COLO668 (cell line): ENCODE measurements around the gene PLCL2.

Source experiments
- DNase-seq: peaks from one replicate; lab custom pipeline; 2025; ENCODE audit not compliant: unreplicated experiment; lab: John Stamatoyannopoulos, UW

Gene PLCL2

GRCh38 chr3:16865335-16865734, 19.4 kb upstream of the PLCL2 start:
- DNase-seq: no peak

- no peak for DNase-seq
Observed at GRCh38 chr3:16866571-16866970, 18.2 kb upstream of the PLCL2 start.

GRCh38 chr3:16868513-16868912, 16.2 kb upstream of the PLCL2 start:
- DNase-seq: no peak

GRCh38 chr3:16869261-16870005, 15.3 kb upstream of the PLCL2 start:
- DNase-seq: no peak

GRCh38 chr3:16871915-16872842, 12.6 kb upstream of the PLCL2 start:
- DNase-seq: no peak

GRCh38 chr3:16873872-16874271, 10.9 kb upstream of the PLCL2 start:
- DNase-seq: no peak

- no peak for DNase-seq
Observed at GRCh38 chr3:16875876-16876550, 8.7 kb upstream of the PLCL2 start.

DNA sequence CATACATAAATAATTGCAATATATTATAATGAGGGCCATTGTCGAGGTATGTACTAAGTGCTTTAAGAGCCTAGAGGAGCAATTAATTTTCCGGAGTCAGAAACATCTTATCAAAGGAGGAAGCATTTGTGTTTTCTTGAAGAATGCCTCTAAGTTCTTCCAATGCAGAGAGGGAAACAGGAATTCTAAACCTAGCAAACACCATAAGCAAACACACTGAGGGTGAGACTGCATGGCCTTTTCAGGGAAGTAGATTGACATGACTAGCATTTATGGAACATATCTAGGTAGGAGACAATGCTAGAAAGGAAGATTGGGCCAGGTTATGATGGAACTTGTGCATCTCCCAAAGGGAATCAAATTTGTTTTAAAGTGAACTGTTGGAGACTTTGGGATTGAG, 7.2 kb upstream of the PLCL2 start:
- DNase-seq: no peak

- DNase-seq: no peak
Observed at GRCh38 chr3:16877911-16878310, 6.8 kb upstream of the PLCL2 start.

DNA sequence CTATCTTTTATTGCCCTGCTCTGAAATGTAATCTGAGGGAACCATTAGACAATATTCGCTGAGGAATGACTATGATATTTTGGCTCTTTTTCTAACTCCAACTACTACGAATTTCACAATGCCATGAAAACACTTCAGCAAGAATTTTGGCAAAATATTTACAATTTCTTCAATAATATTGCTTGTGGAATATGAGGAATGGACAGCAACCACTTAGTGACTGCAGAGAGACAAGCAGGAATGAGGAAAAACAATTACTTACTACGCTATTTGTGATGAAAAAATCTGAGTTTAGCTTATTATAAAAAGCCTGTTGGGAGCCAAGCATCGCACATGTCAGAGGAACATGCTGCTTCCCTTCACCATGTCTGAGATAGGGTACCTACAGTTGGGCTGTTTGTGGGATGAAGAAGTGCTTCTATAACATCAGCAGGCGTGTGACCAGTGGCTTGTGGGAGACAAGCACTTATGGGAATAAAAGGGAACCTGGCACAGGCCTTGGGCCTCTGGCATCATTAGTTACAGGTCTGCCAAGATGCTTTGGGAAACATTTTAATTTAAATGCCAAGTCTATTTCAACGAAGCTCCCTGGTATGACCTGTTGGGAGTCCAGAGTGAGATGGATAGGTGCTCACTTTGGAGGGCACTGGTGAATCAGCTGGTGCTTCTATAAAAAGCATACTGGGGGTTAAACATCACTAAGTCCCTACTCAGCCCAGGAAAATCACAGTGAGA, 2.7 kb upstream of the PLCL2 start:
- DNase-seq: no peak

DNA sequence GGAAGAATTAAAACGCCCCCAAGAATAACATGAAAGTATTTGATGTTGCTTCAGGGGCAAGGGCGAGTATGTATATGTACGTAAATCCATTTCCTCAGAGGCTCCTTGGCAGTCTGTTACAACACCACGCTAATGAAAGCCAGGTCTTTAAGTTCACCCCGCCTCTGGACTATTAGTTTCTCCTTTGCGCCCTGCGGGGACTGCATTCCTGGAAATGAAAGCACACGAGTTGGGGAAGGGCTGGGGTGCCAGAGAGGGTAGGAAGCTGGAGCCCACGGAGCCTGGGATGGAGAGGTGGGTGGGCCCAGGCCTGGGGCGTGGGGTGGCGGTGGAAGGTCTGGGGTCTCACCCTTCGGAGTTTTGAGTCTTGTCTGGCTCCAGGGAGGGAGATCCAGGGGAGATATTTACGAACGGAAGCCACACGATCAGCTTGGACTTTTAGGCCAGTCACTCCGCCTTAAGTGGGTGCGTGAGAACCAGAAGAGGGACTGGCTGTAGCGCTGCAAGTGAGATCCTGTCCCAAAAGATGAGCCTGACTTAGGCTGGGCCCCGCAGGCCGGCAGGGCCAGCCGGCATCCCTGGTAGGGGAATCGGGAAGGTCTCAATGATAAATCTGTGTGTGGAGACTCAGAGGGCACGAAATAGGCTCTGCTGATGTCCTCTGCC, 1.6 kb upstream of the PLCL2 start:
- no peak for DNase-seq

GRCh38 chr3:16883723-16884083, 1.1 kb upstream of the PLCL2 start:
- no peak for DNase-seq

DNA sequence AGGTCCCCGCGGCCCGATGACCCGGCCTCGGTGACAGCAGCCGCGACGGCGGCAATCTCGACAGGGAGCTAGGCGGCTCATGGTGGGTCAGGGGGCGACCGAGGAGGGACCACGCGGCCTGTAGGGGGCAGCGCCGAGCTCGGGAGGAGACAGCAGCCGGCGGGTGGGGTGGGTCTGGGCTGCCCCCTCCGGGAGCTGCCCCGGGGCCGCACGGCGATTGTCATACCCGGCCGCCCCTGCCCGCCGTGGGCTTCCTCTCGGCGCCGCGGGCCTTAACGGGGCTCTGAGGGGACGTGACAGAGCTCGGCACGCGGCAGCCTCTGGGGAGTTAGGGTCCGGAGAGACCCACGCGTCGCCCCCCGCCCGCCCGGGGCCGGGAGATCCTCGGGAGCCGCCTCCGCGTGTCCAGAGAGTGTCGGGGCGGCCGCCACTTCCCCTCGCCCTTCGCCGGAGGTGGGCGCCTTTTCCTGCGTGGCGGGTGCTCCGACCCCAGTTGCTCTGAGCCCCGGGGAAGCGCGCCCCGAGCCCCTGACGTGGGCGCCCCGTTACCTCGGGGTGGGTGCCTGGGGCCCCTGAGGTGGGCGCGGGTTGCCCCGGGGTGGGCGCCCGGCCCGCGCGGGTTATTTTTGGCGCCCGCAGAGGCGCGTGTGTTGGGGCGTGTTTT, 539 bp upstream of the PLCL2 start:
- no peak for DNase-seq

DNA sequence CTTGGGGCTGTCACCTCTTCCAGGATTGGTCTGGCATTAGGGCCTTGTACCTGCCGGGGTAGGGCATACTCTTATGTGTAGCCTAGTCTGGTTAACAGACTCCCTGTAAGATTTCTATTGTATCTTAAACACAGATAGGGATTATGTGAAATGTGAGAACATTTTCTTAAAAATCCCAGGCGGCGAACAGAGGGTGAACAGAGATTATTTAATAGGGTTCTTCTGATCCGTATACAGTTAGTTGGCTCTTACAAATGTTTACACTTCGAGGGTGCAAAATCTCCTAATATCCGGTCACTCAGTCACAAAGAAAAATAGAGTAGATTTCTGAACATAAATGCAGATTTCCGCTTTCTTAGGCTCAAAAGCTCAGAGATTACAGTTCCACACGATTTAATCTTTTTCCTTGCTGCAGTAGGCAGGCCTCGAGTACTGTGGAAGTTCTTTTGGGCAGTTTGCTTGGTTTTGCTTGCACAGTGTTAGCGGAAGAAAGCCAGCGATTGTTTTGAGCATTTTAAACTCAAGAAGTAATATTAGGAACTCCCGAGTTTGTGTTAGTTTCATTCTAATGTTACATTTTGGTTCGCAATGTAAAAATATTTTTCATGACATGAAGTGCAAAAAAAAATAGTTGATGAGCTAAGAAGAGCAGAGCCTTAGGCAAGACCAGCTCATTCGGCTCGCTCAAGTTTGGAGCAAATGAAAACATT, 993 bp downstream of the PLCL2 start:
- DNase-seq: no peak

GRCh38 chr3:16886303-16886683, 1.5 kb downstream of the PLCL2 start:
- DNase-seq: no peak

GRCh38 chr3:16887130-16887529, 2.4 kb downstream of the PLCL2 start:
- DNase-seq: no peak

DNA sequence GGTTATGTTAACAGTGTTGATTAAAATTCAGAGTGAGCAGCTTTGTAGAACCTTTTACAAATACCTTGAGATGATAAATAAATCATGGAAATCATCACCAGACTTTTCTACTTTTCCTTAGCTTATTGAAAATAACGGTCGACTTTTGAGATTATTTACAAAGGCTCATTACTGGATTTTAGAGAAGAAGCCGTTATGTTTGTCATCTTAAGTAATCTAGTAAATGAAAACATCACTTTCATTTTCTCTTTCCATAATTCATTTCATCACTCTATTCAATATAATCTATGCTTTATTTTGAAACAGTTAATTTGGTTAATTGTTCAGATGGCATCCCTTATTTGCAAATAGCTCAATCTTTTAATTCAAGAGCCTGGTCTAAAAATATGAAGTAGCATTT, 3.6 kb downstream of the PLCL2 start:
- DNase-seq: no peak

- no peak for DNase-seq
Observed at GRCh38 chr3:16888785-16889607, 4.2 kb downstream of the PLCL2 start.
